ENCODE results near the gene SUGCT. TPM values are rescaled to one million over a fixed set of nuclear protein-coding genes. Genes with fewer than 3 reads are reported as not detected.

Gene SUGCT
- total and polyA plus RNA-seq, 2 of the 8 experiments (the other 6 are each of a cell fraction or from before 2014, with no cell fraction given), result 2.8 to 5.4 TPM

DNA sequence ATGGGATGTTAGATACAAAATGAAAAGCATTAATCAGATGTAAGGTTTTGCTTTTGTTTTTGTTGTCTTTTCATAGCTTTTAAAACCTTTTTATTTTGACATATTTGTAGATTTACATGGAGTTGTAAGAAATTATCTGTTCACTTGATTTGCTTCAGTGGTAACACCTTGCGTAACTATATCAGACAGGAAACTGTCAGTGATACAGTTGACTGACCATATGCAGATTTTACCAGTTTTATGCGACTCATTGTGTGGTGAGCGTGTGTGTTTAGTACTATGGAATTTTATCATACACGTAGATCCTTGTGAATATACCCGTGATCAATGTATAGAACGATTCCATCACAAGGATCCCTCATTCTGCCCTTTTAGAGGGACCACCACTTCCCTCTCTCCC is 701.4 kb downstream of the SUGCT start:
- Histone ChIP-seq H3K27ac (ENCODE audit: low read depth, low read length) (no peak overlapping the region), H2BK120ac (replicated peaks; ENCODE audit: low read depth, low read length) (no peak overlapping the region), H3K36me3 (ENCODE audit: control insufficient read depth in 2 of 4, insufficient read depth in 4 of 4, low read length in 3 of 4) (no peaks in the 10 kb centered on the region), H2BK15ac (ENCODE audit: low read length) (no peak overlapping the region), H4K91ac (replicated peaks; ENCODE audit: insufficient read length, low read length) (no peak overlapping the region), H3K4me1 (replicated peaks in 1 of 4; ENCODE audit: control insufficient read depth in 3 of 4, insufficient read depth in 4 of 4, low read length in 3 of 4) (peaks cover 0 to 6% (median 1%) of the 10 kb centered on the region in 4 experiments; a peak in 2 of 7 replicates), H3K18ac (ENCODE audit: extremely low read depth, low read length) (no peak overlapping the region), H3K9me3 (ENCODE audit: insufficient read depth in 2 of 2, low read depth in 1 of 2, low read length in 1 of 2) (no peaks in the 10 kb centered on the region), H4K8ac (ENCODE audit: extremely low read depth, insufficient read depth, low read length) (no peak overlapping the region), H3K4ac (replicated peaks; ENCODE audit: insufficient read length, low read depth, low read length) (no peak overlapping the region), H3K79me1 (ENCODE audit: low read depth, low read length) (no peaks in the 10 kb centered on the region), H3K4me2 (ENCODE audit: insufficient read depth in 1 of 2, low read depth in 2 of 2, low read length in 2 of 2) (no peak overlapping the region), H3K14ac (ENCODE audit: insufficient read length) (no peak overlapping the region), H4K5ac (ENCODE audit: insufficient read length, low read depth, low read length) (no peak overlapping the region), H3K23me2 (ENCODE audit: low read depth, low read length) (no peaks in the 10 kb centered on the region), H2AK5ac (ENCODE audit: low read depth, low read length) (no peak overlapping the region), H3K56ac (replicated peaks; ENCODE audit: insufficient read length, low read depth, low read length) (no peak overlapping the region), H3K27me3 (replicated peaks in 1 of 4; ENCODE audit: control insufficient read depth in 3 of 4, extremely low read depth in 1 of 4, insufficient read depth in 3 of 4, low read length in 3 of 4) (no peaks in the 10 kb centered on the region), H3K9ac (replicated peaks in 1 of 4; ENCODE audit: extremely low read depth in 1 of 4, low read depth in 3 of 4, low read length in 3 of 4) (no peak overlapping the region), H3K4me3 (ENCODE audit: extremely low read depth in 1 of 4, insufficient read depth in 2 of 4, low read depth in 3 of 4, low read length in 4 of 4) (no peak overlapping the region), H3K23ac (ENCODE audit: insufficient read length) (no peak overlapping the region), H3K79me2 (ENCODE audit: control insufficient read depth in 1 of 2, insufficient read depth in 2 of 2, low read length in 2 of 2) (no peaks in the 10 kb centered on the region), H2BK5ac (ENCODE audit: low read depth, low read length) (no peak overlapping the region), H4K20me1 (replicated peaks in 1 of 2; ENCODE audit: control insufficient read depth in 1 of 2, insufficient read depth in 2 of 2, low read length in 2 of 2) (no peaks in the 10 kb centered on the region), H2BK12ac (ENCODE audit: low read depth, low read length) (no peak overlapping the region), H2BK20ac (ENCODE audit: low read length) (no peak overlapping the region), H2AFZ (ENCODE audit: low read length) (no peak overlapping the region)
- 82% methylated on average over 6 of the region's 6 CpGs; no CpG with 5 or more reads in 1 of the 2 experiments for WGBS, 2 experiments (ENCODE audit: extremely low coverage in 1 of 2, insufficient coverage in 1 of 2, insufficient read length in 1 of 2, insufficient replicate concordance in 2 of 2, low coverage in 1 of 2, low lambda C conversion rate in 2 of 2, missing lambda C conversion rate in 1 of 2)
- no peak for DNase-seq (ENCODE audit: low read depth in 1 of 2, low spot score in 2 of 2)
- POLR2A ChIA-PET (ENCODE audit: partially characterized antibody), result no interaction called here
- TF ChIP-seq GTF2F1 (IDR thresholded peaks at IDR 0.05; ENCODE audit: borderline replicate concordance, low read depth, low read length), result no peak
- TF ChIP-seq KDM5A (IDR thresholded peaks at IDR 0.05; ENCODE audit: low read length), result no peak
- TF ChIP-seq BRCA1 (IDR thresholded peaks at IDR 0.05; ENCODE audit: low read depth, low read length), result no peak
- TF ChIP-seq NRF1 (IDR thresholded peaks at IDR 0.05; ENCODE audit: low read depth, low read length), result no peak
- no peak for TF ChIP-seq SRF (IDR thresholded peaks at IDR 0.05; ENCODE audit: low read depth, low read length)
- no peak for TF ChIP-seq YY1 (IDR thresholded peaks at IDR 0.05; ENCODE audit: low read depth, low read length)
- no peak for TF ChIP-seq CREB1 (IDR thresholded peaks at IDR 0.05)
- TF ChIP-seq SP4 (IDR thresholded peaks at IDR 0.05; ENCODE audit: low read length), result no peak
- no peak for TF ChIP-seq KDM4A (IDR thresholded peaks at IDR 0.05; ENCODE audit: low read depth, low read length, severe bottlenecking)
- TF ChIP-seq TBP (IDR thresholded peaks at IDR 0.05; ENCODE audit: low read depth, low read length), result no peak
- TF ChIP-seq EP300 (IDR thresholded peaks at IDR 0.05; ENCODE audit: borderline replicate concordance in 1 of 2, low read depth in 2 of 2, low read length in 2 of 2), result no peak
- TF ChIP-seq RBBP5 (IDR thresholded peaks at IDR 0.05; ENCODE audit: borderline replicate concordance, low read depth, low read length), result no peak
- no peak for TF ChIP-seq KDM1A (IDR thresholded peaks at IDR 0.05; ENCODE audit: borderline replicate concordance, low read length)
- TF ChIP-seq, protein P1, sequence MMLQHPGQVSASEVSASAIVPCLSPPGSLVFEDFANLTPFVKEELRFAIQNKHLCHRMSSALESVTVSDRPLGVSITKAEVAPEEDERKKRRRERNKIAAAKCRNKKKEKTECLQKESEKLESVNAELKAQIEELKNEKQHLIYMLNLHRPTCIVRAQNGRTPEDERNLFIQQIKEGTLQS (IDR thresholded peaks at IDR 0.05; ENCODE audit: insufficient read depth, low read depth, low read length), result no peak
- CTCF ChIA-PET (ENCODE audit: partially characterized antibody), result no interaction called here
- no peak for FAIRE-seq
